Tibial nerve (tissue), 4 donors: ENCODE measurements around the gene HOPX. TPM values are rescaled to one million over a fixed set of nuclear protein-coding genes. Genes with fewer than 3 reads are reported as not detected.

ENCODE experiments used
- DNase-seq, 2 donors: peaks; one replicate each; pipeline ENCODE4 v3.0.0-alpha.2; 2019; ENCODE audit warnings: low spot score in 2 of 2
- H3K27ac ChIP-seq, 4 donors: fragments of 200-600 bp; sonication (generic) in 3 of 4; one replicate each; pipeline ENCODE4 v1.5.1; 2017 to 2019; ENCODE audit warnings: mild to moderate bottlenecking in 1 of 4
- H3K27me3 ChIP-seq, 2 donors: fragments of 200-600 bp; sonication (generic) in 1 of 2; one replicate each; pipeline versions ENCODE4 v1.5.1 to v1.6.0; 2017 to 2019
- H3K36me3 ChIP-seq, 3 donors: fragments of 200-600 bp; sonication (generic); one replicate each; pipeline ENCODE4 v1.5.1; 2018 to 2019
- H3K4me1 ChIP-seq, 4 donors: fragments of 200-600 bp; sonication (generic) in 3 of 4; one replicate each; pipeline ENCODE4 v1.5.1; 2017 to 2019
- H3K4me3 ChIP-seq, 4 donors: fragments of 200-600 bp; sonication (generic) in 3 of 4; one replicate each; pipeline ENCODE4 v1.5.1; 2017 to 2019; ENCODE audit warnings: mild to moderate bottlenecking in 1 of 4, moderate library complexity in 1 of 4
- H3K9me3 ChIP-seq, 4 donors: fragments of 200-600 bp; sonication (generic) in 3 of 4; one replicate each; pipeline ENCODE4 v1.5.1; 2017 to 2019
- EP300 ChIP-seq, 2 donors: sonication (generic); formaldehyde crosslinking; IDR thresholded peaks; one replicate each; pipeline ENCODE4 v1.6.1; 2017; ENCODE audit warnings: antibody characterized with exemption in 2 of 2, mild to moderate bottlenecking in 1 of 2
- POLR2A ChIP-seq, 2 donors: fragments of 450-650 bp; IDR thresholded peaks; one replicate each; pipeline ENCODE4 v1.6.1; 2017; ENCODE audit warnings: antibody characterized with exemption in 2 of 2, mild to moderate bottlenecking in 2 of 2, moderate library complexity in 2 of 2
- WGBS, 2 donors: methylation state at CpG; one replicate each; pipeline ENCODE4 v1.1.5; 2018; 5-methylcytosine and 5-hydroxymethylcytosine counted together
- total RNA-seq, 4 donors: library from RNA; depleted of rRNA; stranded (reverse); fragments of >200 nt; gene quantifications; one replicate each; pipeline ENCODE4 v1.1.0, GENCODE V29; 2016
- TF ChIP-seq, protein P1 (sequence below), 5 experiments: fragments of 200-600 bp in 3 of 5; fragments of 450-650 bp in 2 of 5; sonication (generic) in 3 of 5; IDR thresholded peaks; one replicate each; pipeline ENCODE4 v1.5.1; 2016 to 2019; ENCODE audit warnings: antibody characterized with exemption in 5 of 5, mild to moderate bottlenecking in 3 of 5, moderate library complexity in 2 of 5

HOPX gene
- total RNA-seq, 4 donors from 2014 or later, result 0.63 to 2.7 (median 1.9) TPM

DNA sequence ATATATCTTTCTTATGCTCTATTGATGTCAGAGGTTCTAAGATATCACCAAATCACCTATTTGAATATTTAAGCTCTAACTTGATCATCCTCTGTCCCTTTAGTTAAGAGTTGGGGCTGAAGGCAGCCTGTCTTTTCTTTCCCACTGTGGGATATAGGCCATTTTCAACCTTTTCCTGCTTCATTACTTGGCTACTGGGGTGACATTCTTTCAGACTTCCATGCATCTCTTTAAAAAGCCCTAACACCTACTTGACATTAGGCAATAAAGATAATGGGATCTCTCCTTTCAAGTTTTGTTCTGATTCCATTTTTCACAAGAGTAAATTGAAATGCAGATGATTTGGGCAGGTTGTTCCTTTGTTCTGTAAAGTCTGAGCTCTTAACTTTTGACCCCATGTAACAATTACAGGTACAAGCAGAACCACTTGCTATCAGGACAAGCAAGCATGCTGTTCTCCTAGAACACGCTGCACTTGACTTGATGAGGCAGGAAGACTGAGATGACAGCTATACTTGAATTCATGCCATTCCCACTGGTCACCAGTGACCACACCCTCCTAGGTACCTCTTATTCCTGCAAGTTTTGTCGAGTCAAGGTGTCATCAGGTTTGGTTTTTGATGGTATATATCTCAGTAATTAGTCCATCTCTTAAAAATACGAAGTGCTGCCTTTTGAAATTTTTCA, 18.2 kb downstream of the HOPX start:
- H3K27ac ChIP-seq, result no peak overlapping the region
- TF ChIP-seq, protein P1, sequence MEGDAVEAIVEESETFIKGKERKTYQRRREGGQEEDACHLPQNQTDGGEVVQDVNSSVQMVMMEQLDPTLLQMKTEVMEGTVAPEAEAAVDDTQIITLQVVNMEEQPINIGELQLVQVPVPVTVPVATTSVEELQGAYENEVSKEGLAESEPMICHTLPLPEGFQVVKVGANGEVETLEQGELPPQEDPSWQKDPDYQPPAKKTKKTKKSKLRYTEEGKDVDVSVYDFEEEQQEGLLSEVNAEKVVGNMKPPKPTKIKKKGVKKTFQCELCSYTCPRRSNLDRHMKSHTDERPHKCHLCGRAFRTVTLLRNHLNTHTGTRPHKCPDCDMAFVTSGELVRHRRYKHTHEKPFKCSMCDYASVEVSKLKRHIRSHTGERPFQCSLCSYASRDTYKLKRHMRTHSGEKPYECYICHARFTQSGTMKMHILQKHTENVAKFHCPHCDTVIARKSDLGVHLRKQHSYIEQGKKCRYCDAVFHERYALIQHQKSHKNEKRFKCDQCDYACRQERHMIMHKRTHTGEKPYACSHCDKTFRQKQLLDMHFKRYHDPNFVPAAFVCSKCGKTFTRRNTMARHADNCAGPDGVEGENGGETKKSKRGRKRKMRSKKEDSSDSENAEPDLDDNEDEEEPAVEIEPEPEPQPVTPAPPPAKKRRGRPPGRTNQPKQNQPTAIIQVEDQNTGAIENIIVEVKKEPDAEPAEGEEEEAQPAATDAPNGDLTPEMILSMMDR (IDR thresholded peaks at IDR 0.05), result no peak
- TF ChIP-seq EP300 (IDR thresholded peaks at IDR 0.05) (no peak), POLR2A (IDR thresholded peaks at IDR 0.05) (no peak)
- WGBS, 2 donors, result 63 to 77% methylated on average over 3 of the region's 3 CpGs

DNA sequence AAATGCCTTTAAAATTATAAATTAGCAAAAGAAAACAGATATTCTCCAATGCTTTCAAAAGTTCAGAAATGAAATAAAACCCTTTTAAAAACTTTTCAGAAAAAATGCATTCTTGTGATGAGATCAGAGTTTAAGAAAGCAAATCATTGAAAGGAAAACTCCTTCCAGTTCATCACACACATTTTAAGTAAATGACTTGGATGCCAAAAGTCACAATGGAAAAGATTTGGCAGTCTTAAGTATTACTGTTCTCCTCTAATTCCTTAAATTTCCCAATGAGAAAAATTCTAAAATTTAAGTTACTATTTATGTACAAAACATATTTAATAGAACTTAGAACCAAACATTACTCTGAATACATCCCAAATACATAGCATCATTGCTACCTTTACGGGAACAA, 21.1 kb downstream of the HOPX start:
- Histone ChIP-seq H3K27me3 (peaks cover 0 to 43% of the 10 kb centered on the region in 2 donors), H3K4me1 (peaks cover 0 to 19% (median 0%) of the 10 kb centered on the region in 4 donors), H3K27ac (no peak overlapping the region), H3K4me3 (no peak overlapping the region), H3K36me3 (no peaks in the 10 kb centered on the region), H3K9me3 (no peaks in the 10 kb centered on the region)
- DNase-seq, result no peak
- WGBS, 2 donors, result 64 to 71% methylated on average over 1 of the region's 1 CpG
- TF ChIP-seq POLR2A (IDR thresholded peaks at IDR 0.05), result no peak
- TF ChIP-seq, protein P1 (IDR thresholded peaks at IDR 0.05), result no peak

More for the DNA sequence above, 18.2 kb downstream of the HOPX start:
- no peak for DNase-seq
- Histone ChIP-seq H3K4me1 (peaks cover 0 to 3% (median 0%) of the 10 kb centered on the region in 4 donors), H3K36me3 (no peaks in the 10 kb centered on the region), H3K4me3 (no peak overlapping the region), H3K9me3 (no peaks in the 10 kb centered on the region), H3K27me3 (peaks cover 0 to 15% of the 10 kb centered on the region in 2 donors)

DNA sequence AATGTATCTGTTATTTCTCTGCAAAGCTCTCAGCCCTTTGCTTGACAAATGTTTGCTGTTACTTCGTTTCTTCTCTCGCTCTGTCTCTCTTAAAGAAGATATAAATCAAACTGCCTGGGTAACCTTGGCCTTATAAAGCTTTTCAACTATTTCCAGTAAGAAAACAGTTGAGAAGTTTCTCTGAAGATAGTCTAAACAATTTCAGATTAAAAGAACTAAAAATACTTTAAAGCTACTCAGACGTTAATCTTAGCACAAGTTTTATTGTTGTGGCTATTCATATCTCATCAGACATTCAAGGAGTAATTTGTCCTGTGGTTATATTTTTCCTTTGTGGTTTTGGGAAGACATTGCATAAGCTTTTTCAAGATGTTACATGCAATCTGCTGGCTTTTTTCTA, 22.6 kb downstream of the HOPX start:
- Histone ChIP-seq H3K27ac (no peak overlapping the region), H3K4me3 (no peak overlapping the region), H3K27me3 (peaks cover 0 to 58% of the 10 kb centered on the region in 2 donors), H3K36me3 (no peaks in the 10 kb centered on the region), H3K9me3 (no peaks in the 10 kb centered on the region), H3K4me1 (peaks cover 0 to 27% (median 5%) of the 10 kb centered on the region in 4 donors)
- WGBS, 2 donors, result 52 to 62% methylated on average over 3 of the region's 3 CpGs
- TF ChIP-seq POLR2A (IDR thresholded peaks at IDR 0.05) (no peak), EP300 (IDR thresholded peaks at IDR 0.05) (no peak)
- TF ChIP-seq, protein P1 (IDR thresholded peaks at IDR 0.05), result no peak
- DNase-seq, result no peak

DNA sequence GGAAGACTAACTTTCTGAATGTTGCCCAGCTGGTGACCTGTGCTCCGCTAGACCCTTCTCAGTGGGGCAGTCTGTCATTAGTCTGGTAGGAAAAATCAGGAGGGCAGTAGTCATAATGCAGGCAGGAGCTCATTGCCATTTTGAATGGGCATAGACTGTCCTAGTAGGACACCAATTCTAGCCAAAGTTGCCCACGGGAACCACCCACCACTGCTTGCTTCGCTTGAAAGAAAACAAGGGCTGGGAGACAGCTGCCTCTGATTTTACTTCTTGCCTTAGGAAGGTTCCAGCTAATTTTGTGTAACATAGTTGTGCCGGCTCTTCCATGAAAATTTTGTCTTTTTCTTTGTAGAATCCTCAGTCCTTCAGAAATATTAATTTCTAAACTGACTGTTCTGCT, 23.3 kb downstream of the HOPX start:
- Histone ChIP-seq H3K4me3 (no peak overlapping the region), H3K9me3 (no peaks in the 10 kb centered on the region), H3K27me3 (peaks cover 0 to 58% of the 10 kb centered on the region in 2 donors), H3K4me1 (peaks cover 0 to 27% (median 5%) of the 10 kb centered on the region in 4 donors), H3K27ac (no peak overlapping the region), H3K36me3 (no peaks in the 10 kb centered on the region)
- TF ChIP-seq, protein P1 (IDR thresholded peaks at IDR 0.05), result no peak
- TF ChIP-seq POLR2A (IDR thresholded peaks at IDR 0.05), result no peak
- 72 to 79% methylated on average over 4 of the region's 4 CpGs for WGBS, 2 donors
- DNase-seq, result no peak

DNA sequence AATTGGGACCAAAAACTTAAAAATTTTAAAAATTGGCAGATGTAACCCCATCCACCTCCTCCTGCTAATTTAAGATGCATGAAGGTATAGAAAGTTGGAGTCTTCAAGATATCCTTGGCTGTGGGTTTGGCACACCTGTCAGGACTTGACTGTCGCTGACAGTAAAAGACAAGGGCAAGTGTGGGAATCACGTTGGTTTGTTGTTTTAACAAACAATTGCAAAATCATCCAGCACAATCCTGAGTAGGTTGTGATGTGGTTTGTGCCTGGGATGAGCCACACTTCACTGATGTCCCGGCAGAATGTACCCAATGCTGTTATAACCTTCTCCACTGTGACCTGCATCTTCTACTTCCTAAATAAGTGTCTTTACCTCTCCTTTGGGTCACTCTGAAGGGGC, 24.0 kb downstream of the HOPX start:
- Histone ChIP-seq H3K36me3 (no peaks in the 10 kb centered on the region), H3K4me1 (peaks cover 0 to 27% (median 5%) of the 10 kb centered on the region in 4 donors), H3K27me3 (peaks cover 0 to 58% of the 10 kb centered on the region in 2 donors), H3K4me3 (no peak overlapping the region), H3K27ac (no peak overlapping the region), H3K9me3 (no peaks in the 10 kb centered on the region)
- 79 to 84% methylated on average over 3 of the region's 3 CpGs for WGBS, 2 donors
- no peak for DNase-seq
- TF ChIP-seq POLR2A (IDR thresholded peaks at IDR 0.05) (no peak), EP300 (IDR thresholded peaks at IDR 0.05) (no peak)
- TF ChIP-seq, protein P1 (IDR thresholded peaks at IDR 0.05), result no peak
